ENCODE measurements around the gene PCGF3.
"Not testable (repeated sequence)": the region's sequence is repeated elsewhere in the genome, so short reads cannot be mapped to it uniquely, and the experiment has no call there.

PCGF3 gene

DNA sequence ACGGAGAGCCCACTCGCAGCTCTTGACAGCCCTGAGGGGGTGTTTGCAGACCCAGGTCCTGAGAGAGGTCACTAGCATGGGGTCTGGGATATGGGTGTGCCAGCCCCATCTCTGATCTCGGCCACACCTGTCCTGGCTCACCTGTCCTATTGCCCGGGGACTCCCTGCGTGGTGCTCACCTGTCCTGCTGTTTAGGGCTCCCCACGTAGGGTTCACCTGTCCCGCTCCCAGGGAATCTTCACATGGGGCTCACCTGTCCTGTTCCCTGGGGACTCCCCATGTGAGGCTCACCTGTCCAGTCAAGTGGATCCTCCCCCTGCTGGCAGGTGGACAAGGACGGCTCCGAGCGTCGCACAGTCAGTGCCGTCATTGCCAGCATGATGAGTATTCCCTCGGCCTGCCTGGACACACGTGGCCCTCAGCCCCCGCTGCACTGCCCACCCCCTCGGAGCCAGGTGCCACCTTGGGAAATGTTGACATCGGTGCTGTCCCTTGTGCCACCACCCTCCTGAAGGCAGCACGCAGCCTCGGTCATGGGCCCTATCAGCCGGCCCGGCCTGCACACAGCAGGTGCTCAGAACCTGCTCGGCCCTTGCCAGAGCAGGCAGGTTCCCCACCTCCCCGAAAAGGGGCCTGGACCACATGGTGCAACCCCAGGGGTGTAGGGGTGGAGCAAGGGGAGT, 23.0 kb upstream of the PCGF3 start:
- in situ Hi-C loops (cut with MboI; ENCODE audit: low sequenced_read_pairs) = no loop called here

- in situ Hi-C loops (cut with MboI; ENCODE audit: low sequenced_read_pairs) = no loop called here
Observed at GRCh38 chr4:683247-683897, 22.3 kb upstream of the PCGF3 start.

GRCh38 chr4:683982-684622, 21.5 kb upstream of the PCGF3 start:
- in situ Hi-C loops (cut with MboI; ENCODE audit: low sequenced_read_pairs) = no loop called here

DNA sequence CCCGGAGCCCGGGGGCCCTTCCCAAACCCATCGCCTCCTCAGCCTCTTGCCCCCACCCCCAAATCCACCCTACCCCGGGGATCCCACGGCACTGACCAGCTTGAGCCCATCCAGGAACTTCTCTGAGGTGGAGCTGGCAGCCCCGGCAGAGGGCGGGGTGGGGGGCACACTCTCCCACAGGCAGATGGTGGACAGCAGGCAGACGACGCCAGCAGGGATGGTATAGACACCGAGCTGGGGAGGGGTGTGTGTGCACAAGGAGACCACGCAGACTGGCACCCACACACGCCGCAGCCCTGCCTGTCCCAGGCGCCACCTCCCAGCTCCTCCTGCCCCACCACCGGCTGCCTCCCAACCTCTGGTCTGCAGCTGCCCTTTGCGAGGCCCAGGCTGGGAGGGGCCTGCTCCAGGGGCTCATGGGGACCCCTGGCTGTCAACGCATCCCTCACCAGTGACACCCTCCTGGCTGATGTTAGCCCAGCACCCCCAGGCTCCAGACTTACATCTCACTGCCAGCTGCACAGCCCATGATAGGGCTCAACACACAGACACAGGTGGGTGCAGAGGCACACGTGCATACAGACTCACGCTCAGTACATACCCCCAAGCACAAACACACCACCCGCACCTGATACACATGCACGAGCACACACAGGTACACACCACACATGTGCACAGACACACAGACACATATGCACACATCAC, 20.9 kb upstream of the PCGF3 start:
- in situ Hi-C loops (cut with MboI; ENCODE audit: low sequenced_read_pairs) = no loop called here

GRCh38 chr4:685679-686412, 19.8 kb upstream of the PCGF3 start:
- in situ Hi-C loops (cut with MboI; ENCODE audit: low sequenced_read_pairs) = no loop called here

DNA sequence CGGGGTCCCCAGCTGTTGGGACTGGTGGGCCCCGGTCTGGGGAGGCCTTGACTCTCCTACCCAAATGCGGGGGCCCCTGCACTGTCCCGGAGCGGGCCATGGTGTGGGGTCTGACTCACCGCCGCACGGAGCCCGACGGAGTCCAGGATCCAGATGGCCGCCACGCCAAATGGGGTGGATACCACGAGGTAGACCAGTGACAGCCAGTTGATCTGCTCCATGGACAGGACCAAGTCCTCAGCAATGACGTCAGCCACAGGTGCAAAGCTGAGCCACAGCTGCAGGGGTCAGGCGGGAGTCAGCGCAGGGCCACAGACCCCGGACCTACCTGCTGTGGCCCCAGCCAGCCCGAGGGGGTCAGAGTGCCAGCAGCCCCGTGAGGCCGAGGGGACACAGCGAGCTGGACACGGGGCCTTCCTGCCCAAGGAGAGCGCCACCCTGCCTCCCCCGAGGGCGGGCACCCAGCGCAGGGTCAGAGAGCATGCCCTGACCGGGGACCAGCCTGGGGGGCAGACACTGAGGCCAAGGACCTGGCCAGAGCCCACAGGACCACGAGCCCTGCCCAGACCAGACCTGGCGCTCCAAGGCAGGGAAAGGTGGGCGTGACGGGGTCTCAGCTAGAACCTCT, 19.1 kb upstream of the PCGF3 start:
- in situ Hi-C loops (cut with MboI; ENCODE audit: low sequenced_read_pairs) = no loop called here

DNA sequence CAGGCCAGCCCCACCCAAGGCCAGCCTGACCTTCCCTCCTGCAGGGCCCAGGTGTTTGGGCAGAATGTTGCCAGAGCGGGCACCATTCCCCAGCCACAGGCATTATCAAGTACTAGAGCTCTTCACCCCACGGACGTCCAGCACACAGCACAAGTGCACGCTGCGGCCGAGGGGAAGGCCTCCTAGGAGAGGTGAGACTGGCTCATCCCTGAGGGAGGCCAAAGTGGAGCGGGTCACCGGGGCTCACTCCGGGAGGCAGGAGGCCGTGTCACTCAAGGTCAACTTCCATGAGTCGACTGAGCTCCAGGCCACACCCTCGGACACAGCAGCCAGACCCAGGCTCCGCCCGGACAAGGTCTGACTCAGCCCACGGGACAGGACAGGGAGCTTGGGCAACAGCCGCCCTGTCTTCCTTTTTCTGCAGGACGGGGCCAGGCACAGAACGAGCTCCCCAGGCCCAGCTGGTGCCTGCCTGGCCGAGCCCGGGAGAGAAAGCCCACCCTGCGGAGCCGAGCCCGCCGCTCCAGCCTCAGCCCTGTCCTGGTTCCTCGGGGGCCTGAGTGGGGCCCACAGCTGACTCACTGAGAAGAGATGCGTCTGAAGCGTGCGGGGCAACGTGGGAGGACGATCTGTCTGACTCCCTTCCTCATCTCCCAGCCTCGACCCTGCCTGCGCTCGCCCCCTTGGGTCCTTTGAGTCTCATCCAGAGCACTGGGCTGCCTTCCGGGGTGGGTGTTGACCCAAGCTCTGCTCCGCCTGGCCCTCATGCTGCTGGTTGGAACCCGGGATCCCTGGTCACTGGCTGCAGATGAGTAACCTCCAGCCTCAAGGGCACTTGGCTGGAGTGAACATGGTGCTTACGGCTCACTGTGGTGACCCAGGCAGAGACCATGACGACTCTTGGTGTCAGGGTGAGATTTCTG, 18.3 kb upstream of the PCGF3 start:
- in situ Hi-C loops (cut with MboI; ENCODE audit: low sequenced_read_pairs) = no loop called here

GRCh38 chr4:687971-688853, 17.4 kb upstream of the PCGF3 start:
- in situ Hi-C loops (cut with MboI; ENCODE audit: low sequenced_read_pairs) = no loop called here

DNA sequence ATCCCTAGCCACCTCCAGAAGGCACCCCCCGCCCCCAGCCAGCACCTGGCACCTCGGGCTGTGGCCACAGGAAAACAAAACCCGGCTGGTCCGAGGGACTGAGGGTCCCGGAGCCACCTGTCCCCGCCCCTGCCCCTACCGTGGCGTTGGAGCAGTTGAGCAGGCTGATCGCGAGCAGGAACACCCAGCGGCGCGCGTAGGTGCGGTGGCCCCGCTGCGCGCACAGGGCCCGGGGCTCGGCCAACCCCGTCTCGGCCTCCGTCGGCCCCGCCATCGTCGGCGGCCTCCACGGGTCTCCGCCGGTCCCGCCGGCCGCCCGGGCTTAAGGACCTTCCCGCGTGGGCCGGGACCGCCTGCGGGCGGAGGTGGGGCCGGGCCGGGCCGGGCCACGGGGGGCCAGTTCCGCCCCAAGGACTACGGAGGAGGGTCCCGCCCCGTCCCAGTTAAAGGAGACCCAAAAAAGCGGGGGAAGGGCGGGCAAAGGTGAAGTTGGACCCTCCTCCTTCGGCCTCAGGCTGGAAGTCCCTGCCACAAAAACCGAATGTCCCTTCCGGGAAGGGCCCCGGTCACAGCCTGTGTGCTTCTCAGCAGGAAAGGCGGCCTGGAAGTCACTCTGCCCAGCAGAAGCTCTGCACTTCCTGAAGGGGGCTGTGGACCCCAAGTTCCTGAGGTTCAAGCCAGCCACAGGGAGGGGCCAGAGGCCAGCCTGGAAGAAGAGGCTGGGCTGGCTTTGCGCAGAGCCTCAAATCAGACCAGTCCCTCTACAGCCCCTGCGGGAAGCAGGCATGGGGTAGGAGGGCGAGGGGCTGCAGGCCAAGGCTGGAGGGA, 16.6 kb upstream of the PCGF3 start, which contains the start of gene SLC49A3:
Gene SLC49A3 (minus strand): TSS at position 298 of the 828 bp plus-strand sequence. CDS start 24 bp downstream, at position 274.
- in situ Hi-C loops (cut with MboI; ENCODE audit: low sequenced_read_pairs) = no loop called here

- in situ Hi-C loops (cut with MboI; ENCODE audit: low sequenced_read_pairs) = no loop called here
Observed at GRCh38 chr4:689723-690122, 15.9 kb upstream of the PCGF3 start.

- in situ Hi-C loops (cut with MboI; ENCODE audit: low sequenced_read_pairs) = no loop called here
Observed at GRCh38 chr4:692771-693554, 12.7 kb upstream of the PCGF3 start.

DNA sequence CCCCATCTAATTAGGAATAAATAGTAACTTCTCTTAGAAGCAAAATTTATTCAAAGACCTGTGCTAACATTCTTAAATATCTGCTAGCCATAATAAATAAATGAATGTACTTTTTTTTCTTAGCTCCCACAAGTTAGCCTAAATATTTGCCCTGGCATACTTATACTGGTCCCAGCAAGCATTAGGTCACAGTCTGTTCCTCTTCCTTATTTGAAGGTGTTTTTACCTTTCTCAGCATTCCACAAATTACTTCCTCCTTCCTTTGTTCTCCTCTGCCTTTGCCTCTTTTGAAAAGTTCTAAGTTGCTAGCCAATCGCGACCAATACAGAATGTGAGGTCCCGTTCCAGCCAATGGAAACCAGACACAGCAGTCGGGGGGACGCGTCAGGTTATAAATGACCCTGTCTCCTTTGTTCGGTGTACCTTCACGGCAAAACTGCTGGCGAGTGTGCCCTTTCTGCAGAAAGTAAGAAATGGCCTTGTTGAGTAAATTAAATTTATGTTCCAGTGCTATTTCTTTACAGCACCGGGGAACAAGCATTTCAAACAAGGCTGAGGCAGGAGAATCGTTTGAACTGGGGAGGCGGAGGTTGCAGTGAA, 11.2 kb upstream of the PCGF3 start:
- in situ Hi-C loops (cut with MboI; ENCODE audit: low sequenced_read_pairs) = not testable (repeated sequence)

GRCh38 chr4:699816-700580, 5.6 kb upstream of the PCGF3 start:
- in situ Hi-C loops (cut with MboI; ENCODE audit: low sequenced_read_pairs) = no loop called here

DNA sequence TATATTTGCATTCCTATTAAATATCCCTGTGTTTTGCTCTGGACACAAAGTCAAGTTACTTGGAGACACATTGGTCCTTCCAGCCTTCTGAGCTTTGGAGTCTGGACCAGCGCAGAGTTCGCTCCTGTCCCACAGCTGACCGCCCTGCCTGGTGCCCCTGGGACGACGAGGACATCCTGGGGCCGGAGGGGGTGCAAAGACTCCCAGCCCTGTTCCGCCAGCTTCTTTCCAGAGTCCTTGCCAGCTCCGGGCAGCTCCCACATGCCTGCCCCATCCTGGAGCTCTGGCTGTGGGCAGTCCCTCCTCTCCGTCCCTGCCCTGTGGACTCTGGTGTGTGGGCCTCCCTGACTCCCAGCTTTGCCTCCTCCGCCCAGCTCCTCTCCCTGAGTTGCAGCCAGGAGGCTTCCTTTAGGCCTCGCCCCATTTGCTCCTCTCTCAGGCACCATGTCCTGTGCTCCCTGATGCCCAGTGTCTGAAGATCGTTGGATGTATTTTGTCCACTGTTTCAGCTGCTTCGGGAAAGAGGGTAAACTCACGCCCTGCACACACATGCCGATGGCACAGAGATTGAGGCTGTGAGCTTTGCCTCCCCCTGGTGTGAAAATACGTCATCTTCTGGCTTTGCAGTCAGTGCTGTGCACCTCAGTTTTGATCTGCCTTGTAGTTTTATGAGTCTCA, 4.9 kb upstream of the PCGF3 start:
- in situ Hi-C loops (cut with MboI; ENCODE audit: low sequenced_read_pairs) = no loop called here

DNA sequence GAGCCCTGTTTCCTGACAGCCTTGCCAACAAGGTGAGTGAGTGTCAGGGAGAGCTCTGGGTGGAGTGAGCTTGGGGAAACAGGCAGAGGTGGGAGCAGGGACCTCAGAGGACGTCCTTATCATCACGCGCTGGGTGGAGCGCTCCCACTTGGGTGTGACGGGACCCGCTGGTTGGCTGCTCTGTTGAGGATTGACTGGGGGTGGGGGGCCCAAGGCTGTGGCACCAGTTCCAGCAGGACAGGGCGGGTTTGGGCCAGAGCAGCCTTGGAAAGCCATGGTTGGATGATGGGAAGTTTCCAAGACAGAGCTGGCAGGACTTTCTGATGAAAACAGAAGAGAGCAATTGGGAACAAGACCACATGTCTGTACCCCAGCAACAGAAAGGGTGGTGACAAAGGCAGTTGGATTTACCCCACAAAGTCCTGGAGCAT, 3.0 kb upstream of the PCGF3 start:
- in situ Hi-C loops (cut with MboI; ENCODE audit: low sequenced_read_pairs) = no loop called here

Data from HL-60/S4 treated with retinoic acid at 250 ng/mL for 4 days and 3 days (cell line).